ENCODE results near the gene LRRC1. TPM values are rescaled to one million over a fixed set of nuclear protein-coding genes. Genes with fewer than 3 reads are reported as not detected.

LRRC1 gene
- total RNA-seq, result 3.6 and 5.0 TPM in 2 replicates

DNA sequence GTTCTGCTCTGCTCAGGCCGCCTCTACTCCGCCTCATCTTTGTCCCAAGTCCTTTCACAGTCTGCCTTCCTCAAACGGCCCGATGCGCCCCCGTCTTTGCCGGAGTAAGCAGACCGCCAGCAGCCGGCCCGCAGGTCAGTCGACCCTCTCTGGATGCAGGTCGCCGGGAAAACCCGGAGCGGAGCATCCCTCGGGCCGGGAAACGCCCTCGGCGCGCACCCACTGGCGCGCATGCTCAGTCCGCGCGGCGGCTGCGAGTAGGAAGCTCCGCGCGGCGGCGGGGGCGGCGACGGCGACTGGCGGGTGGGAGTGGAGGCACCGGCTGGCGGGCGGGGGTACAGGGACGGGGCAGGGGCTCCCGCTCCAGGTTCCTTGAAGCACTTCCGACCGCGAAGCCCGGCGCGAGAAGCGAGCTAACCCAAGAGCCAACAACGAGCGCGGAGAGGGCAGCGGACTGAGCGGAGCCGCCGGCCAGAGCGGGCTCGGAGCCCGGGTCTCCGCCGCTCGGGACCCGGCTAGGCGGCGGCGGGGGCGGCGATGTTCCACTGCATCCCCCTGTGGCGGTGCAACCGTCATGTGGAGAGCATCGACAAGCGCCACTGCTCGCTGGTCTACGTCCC is at the start of gene LRRC1:
LRRC1 (plus strand) TSS at position 286 of the 620 bp plus-strand sequence; CDS start at position 538, 252 bp downstream.

Other genes starting within 250 kb of the LRRC1 start
- gene GCLC, start 249.9 kb upstream of the LRRC1 start, total RNA-seq, result 20.7 and 24.1 TPM in 2 replicates
- under 0.01 TPM in 1 of 2 replicates, not detected in the other for gene KLHL31, start 129.2 kb upstream of the LRRC1 start, total RNA-seq

All from smooth muscle cell of trachea (primary cell).